Esophagus muscularis mucosa (tissue), 3 donors: ENCODE measurements around the gene RADX.
"Not testable (repeated sequence)": the region's sequence is repeated elsewhere in the genome, so short reads cannot be mapped to it uniquely, and the experiment has no call there.

Experiments used
- POLR2A ChIP-seq: fragments of 450-650 bp; IDR thresholded peaks from one replicate; pipeline ENCODE4 v1.6.1; 2017; ENCODE audit warnings: antibody characterized with exemption, moderate library complexity, mild to moderate bottlenecking, low read depth
- TF ChIP-seq, protein P1 (sequence below), 3 experiments: fragments of 200-600 bp in 2 of 3; fragments of 450-650 bp in 1 of 3; sonication (generic) in 2 of 3; IDR thresholded peaks; one replicate each; pipeline ENCODE4 v1.5.1; 2017 to 2019; ENCODE audit warnings: antibody characterized with exemption in 3 of 3, mild to moderate bottlenecking in 2 of 3, moderate library complexity in 1 of 3

DNA sequence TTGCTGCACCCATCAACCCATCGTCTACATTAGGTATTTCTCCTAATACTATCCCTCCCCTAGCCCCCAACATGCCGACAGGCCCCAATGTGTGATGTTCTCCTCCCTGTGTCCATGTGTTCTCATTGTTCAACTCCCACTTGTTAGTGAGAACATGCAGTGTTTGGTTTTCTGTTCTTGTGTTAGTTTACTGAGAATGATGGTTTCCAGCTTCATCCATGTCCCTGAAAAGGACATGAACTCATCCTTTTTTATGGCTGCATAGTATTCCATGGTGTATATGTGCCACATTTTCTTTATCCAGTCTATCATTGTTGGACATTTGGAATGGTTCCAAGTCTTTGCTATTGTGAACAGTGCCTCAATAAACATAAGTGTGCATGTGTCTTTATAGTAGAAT lies 41.8 kb downstream of the RADX start:
- not testable (repeated sequence) for TF ChIP-seq POLR2A
- TF ChIP-seq, protein P1, sequence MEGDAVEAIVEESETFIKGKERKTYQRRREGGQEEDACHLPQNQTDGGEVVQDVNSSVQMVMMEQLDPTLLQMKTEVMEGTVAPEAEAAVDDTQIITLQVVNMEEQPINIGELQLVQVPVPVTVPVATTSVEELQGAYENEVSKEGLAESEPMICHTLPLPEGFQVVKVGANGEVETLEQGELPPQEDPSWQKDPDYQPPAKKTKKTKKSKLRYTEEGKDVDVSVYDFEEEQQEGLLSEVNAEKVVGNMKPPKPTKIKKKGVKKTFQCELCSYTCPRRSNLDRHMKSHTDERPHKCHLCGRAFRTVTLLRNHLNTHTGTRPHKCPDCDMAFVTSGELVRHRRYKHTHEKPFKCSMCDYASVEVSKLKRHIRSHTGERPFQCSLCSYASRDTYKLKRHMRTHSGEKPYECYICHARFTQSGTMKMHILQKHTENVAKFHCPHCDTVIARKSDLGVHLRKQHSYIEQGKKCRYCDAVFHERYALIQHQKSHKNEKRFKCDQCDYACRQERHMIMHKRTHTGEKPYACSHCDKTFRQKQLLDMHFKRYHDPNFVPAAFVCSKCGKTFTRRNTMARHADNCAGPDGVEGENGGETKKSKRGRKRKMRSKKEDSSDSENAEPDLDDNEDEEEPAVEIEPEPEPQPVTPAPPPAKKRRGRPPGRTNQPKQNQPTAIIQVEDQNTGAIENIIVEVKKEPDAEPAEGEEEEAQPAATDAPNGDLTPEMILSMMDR (IDR thresholded peaks at IDR 0.05), result not testable (repeated sequence)
